GM10266 (cell line): ENCODE data around the gene PAQR3.
"Not testable (repeated sequence)": the region's sequence is repeated elsewhere in the genome, so short reads cannot be mapped to it uniquely, and the experiment has no call there.

Experiments
- DNase-seq: peaks from one replicate; pipeline ENCODE4 v3.0.0; 2012; ENCODE audit errors: extremely low spot score
- CTCF ChIP-seq: IDR thresholded peaks from 2 replicates; pipeline ENCODE4 v1.5.1; 2012; ENCODE audit warnings: mild to moderate bottlenecking, low read depth; ENCODE audit not compliant: control insufficient read depth, insufficient read depth; ENCODE audit errors: missing control alignments

Gene PAQR3

GRCh38 chr4:78930016-78930629 is 9.1 kb downstream of the PAQR3 start:
- no peak for DNase-seq
- TF ChIP-seq CTCF: no peak

- no peak for DNase-seq
- no peak for TF ChIP-seq CTCF
These were observed 10.4 kb downstream of the PAQR3 start for GRCh38 chr4:78928835-78929234.

- no peak for TF ChIP-seq CTCF
These were observed 12.4 kb downstream of the PAQR3 start for GRCh38 chr4:78926826-78927225.

GRCh38 chr4:78923464-78924312 is 15.6 kb downstream of the PAQR3 start:
- no peak for DNase-seq
- peak; percentile 40 for TF ChIP-seq CTCF

More at GRCh38 chr4:78926826-78927225, 12.4 kb downstream of the PAQR3 start:
- no peak for DNase-seq

GRCh38 chr4:78922207-78922606 is 17.0 kb downstream of the PAQR3 start:
- DNase-seq: no peak
- no peak for TF ChIP-seq CTCF

GRCh38 chr4:78910612-78911011 is 28.6 kb downstream of the PAQR3 start:
- DNase-seq: no peak
- TF ChIP-seq CTCF: no peak

GRCh38 chr4:78908974-78909373 is 30.3 kb downstream of the PAQR3 start:
- not testable (repeated sequence) for DNase-seq
